Duodenal mucosa (tissue), 2 donors: Measurements from ENCODE around the gene ARPP19.
"Not testable (repeated sequence)": the region's sequence is repeated elsewhere in the genome, so short reads cannot be mapped to it uniquely, and the experiment has no call there.

Source experiments
- H3K27ac ChIP-seq: one replicate; pipeline ENCODE4 v1.7.0; 2013; ENCODE audit warnings: low read depth, low read length
- H3K27me3 ChIP-seq, 2 donors: one replicate each; pipeline ENCODE4 v1.7.0; 2013; ENCODE audit warnings: low read length in 2 of 2, control low read depth in 1 of 2; ENCODE audit not compliant: insufficient read depth in 2 of 2, control insufficient read depth in 1 of 2
- H3K36me3 ChIP-seq, 2 donors: one replicate each; pipeline ENCODE4 v1.7.0; 2013; ENCODE audit warnings: low read length in 2 of 2, control low read depth in 1 of 2; ENCODE audit not compliant: insufficient read depth in 2 of 2, control insufficient read depth in 1 of 2
- H3K4me1 ChIP-seq, 2 donors: one replicate each; pipeline ENCODE4 v1.7.0; 2013; ENCODE audit warnings: low read length in 2 of 2, control low read depth in 1 of 2; ENCODE audit not compliant: insufficient read depth in 2 of 2, control insufficient read depth in 1 of 2
- H3K4me3 ChIP-seq, 2 donors: one replicate each; pipeline ENCODE4 v1.7.0; 2013; ENCODE audit warnings: low read length in 2 of 2, low read depth in 1 of 2
- H3K9ac ChIP-seq, 2 donors: one replicate each; pipeline ENCODE4 v1.7.0; 2013; ENCODE audit warnings: low read length in 2 of 2, low read depth in 1 of 2
- H3K9me3 ChIP-seq, 2 donors: one replicate each; pipeline ENCODE4 v1.7.0; 2013; ENCODE audit warnings: low read length in 2 of 2, control low read depth in 1 of 2; ENCODE audit not compliant: control insufficient read depth in 1 of 2

Gene ARPP19

GRCh38 chr15:52517014-52517413, 51.8 kb downstream of the ARPP19 start:
- Histone ChIP-seq H3K4me3 (no peak overlapping the region), H3K27me3 (no peaks in the 10 kb centered on the region), H3K4me1 (peaks cover 0 to 5% of the 10 kb centered on the region in 2 donors), H3K9ac (no peak overlapping the region), H3K9me3 (no peaks in the 10 kb centered on the region), H3K27ac (no peak overlapping the region), H3K36me3 (no peaks in the 10 kb centered on the region)

- Histone ChIP-seq H3K27ac (no peak overlapping the region), H3K4me1 (peaks cover 0 to 3% of the 10 kb centered on the region in 2 donors), H3K9me3 (no peaks in the 10 kb centered on the region), H3K27me3 (no peaks in the 10 kb centered on the region), H3K4me3 (no peak overlapping the region), H3K9ac (no peak overlapping the region), H3K36me3 (no peaks in the 10 kb centered on the region)
Measured at GRCh38 chr15:52515343-52515742, 53.5 kb downstream of the ARPP19 start.

GRCh38 chr15:52514482-52514881, 54.3 kb downstream of the ARPP19 start:
- Histone ChIP-seq H3K27ac (no peak overlapping the region), H3K4me1 (no peaks in the 10 kb centered on the region), H3K36me3 (no peaks in the 10 kb centered on the region), H3K27me3 (no peaks in the 10 kb centered on the region), H3K9me3 (no peaks in the 10 kb centered on the region), H3K4me3 (no peak overlapping the region), H3K9ac (no peak overlapping the region)

GRCh38 chr15:52512869-52513268, 56.0 kb downstream of the ARPP19 start:
- not testable (repeated sequence) for H3K4me1 ChIP-seq, H3K36me3 ChIP-seq, H3K9me3 ChIP-seq, H3K27me3 ChIP-seq, H3K27ac ChIP-seq, H3K4me3 ChIP-seq, H3K9ac ChIP-seq

DNA sequence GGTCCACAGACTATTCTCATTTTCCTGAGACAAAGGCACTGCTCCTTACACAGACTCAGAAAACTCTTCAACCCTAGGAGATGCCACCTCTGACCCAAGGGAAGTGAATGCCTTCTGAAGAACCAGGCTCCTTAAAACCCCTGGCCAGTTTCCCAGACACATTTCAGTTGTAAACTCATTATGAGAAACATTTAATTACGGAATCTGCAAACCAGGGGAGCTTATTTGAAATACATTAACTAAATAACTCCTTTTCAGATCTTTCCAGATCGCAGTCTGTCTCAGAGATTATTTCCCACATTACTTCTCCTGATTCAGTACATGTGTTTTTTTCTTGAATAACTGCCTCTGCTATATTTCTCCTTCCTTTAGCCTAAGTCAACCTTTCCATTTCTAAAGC, 57.7 kb downstream of the ARPP19 start:
- Histone ChIP-seq H3K27me3 (no peaks in the 10 kb centered on the region), H3K36me3 (no peaks in the 10 kb centered on the region), H3K9me3 (no peaks in the 10 kb centered on the region), H3K27ac (no peak overlapping the region), H3K4me3 (no peak overlapping the region), H3K9ac (no peak overlapping the region), H3K4me1 (no peaks in the 10 kb centered on the region)

- no peaks in the 10 kb centered on the region for H3K9me3 ChIP-seq
- H3K4me1 ChIP-seq: no peaks in the 10 kb centered on the region
- H3K4me3 ChIP-seq: no peak overlapping the region
- no peak overlapping the region for H3K27ac ChIP-seq
- no peaks in the 10 kb centered on the region for H3K27me3 ChIP-seq
- H3K9ac ChIP-seq: no peak overlapping the region
- no peaks in the 10 kb centered on the region for H3K36me3 ChIP-seq
Measured at GRCh38 chr15:52509500-52510245, 59.2 kb downstream of the ARPP19 start.

GRCh38 chr15:52506549-52506948, 62.3 kb downstream of the ARPP19 start:
- Histone ChIP-seq H3K9ac (no peak overlapping the region), H3K36me3 (no peaks in the 10 kb centered on the region), H3K9me3 (no peaks in the 10 kb centered on the region), H3K27me3 (no peaks in the 10 kb centered on the region), H3K4me3 (no peak overlapping the region), H3K27ac (no peak overlapping the region), H3K4me1 (no peaks in the 10 kb centered on the region)

DNA sequence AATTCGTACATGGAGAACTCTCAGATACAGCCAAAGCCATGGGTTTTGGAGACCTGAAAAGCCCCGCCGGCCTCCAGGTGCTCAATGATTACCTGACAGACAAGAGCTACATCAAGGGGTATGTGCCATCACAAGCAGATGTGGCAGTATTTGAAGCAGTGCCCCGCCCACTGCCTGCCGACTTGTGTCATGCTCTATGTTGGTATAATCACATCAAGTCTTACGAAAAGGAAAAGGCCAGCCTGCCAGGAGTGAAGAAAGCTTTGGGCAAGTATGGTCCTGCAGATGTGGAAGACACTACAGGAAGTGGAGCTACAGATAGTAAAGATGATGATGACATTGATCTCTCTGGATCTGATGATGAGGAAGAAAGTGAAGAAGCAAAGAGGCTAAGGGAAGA, 63.7 kb downstream of the ARPP19 start:
- no peaks in the 10 kb centered on the region for H3K4me1 ChIP-seq
- no peaks in the 10 kb centered on the region for H3K36me3 ChIP-seq
- H3K9me3 ChIP-seq: no peaks in the 10 kb centered on the region
- H3K27me3 ChIP-seq: no peaks in the 10 kb centered on the region
- no peak overlapping the region for H3K27ac ChIP-seq
- H3K9ac ChIP-seq: no peak overlapping the region
- no peak overlapping the region for H3K4me3 ChIP-seq

DNA sequence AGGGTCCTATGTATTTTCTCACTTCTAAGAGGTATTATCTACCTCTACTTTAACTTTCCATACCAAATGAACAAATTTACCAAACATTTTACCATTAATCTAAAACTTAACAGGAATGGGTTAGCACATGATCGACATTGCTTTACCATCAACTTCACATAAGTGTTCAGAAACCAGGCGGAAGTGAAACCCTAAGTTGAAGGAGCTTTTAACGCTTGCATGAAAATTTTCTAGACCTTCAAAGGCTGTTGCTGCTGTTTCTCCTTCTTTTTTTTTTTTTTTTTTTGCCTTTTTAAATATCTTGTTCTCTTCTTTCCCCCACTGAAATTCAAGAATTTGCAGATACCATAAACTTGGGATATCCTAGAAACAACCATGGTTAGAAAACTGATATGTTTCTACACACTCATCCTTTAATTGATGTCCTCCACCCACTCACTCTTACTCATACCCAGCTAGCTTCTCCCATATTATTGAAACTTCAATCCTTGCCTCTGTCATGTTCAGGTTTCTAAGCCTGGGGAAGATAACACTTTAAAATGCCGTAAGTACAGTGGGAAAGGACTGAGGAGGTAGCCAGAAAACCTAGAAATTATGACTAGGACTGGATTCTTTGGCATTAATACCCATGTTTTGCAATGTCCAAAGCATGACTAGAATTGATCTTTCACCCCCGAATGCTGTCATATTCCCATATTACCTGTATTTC, 64.9 kb downstream of the ARPP19 start:
- Histone ChIP-seq H3K27me3 (no peaks in the 10 kb centered on the region), H3K4me3 (no peak overlapping the region), H3K36me3 (no peaks in the 10 kb centered on the region), H3K9ac (no peak overlapping the region), H3K27ac (no peak overlapping the region), H3K4me1 (no peaks in the 10 kb centered on the region), H3K9me3 (no peaks in the 10 kb centered on the region)

GRCh38 chr15:52502608-52503007, 66.2 kb downstream of the ARPP19 start:
- Histone ChIP-seq H3K9me3 (no peaks in the 10 kb centered on the region), H3K27me3 (no peaks in the 10 kb centered on the region), H3K9ac (no peak overlapping the region), H3K4me3 (no peak overlapping the region), H3K27ac (no peak overlapping the region), H3K36me3 (no peaks in the 10 kb centered on the region), H3K4me1 (no peaks in the 10 kb centered on the region)
